Loucy (cell line): ENCODE results near the gene STAB2.

ENCODE experiments used
- H2AFZ ChIP-seq: fragments of 200-600 bp; sonication (generic); 2 replicates; pipeline ENCODE4 v1.6.0; 2016; ENCODE audit warnings: antibody characterized with exemption, mild to moderate bottlenecking, low read length, moderate library complexity
- H3F3A ChIP-seq: fragments of 200-600 bp; 2 replicates; pipeline ENCODE4 v1.6.0; 2016; ENCODE audit warnings: antibody characterized with exemption, low read depth, mild to moderate bottlenecking
- H3K27me3 ChIP-seq: fragments of 200-600 bp; sonication (generic); 2 replicates; pipeline ENCODE4 v1.6.1; 2014; ENCODE audit warnings: low read length, mild to moderate bottlenecking; ENCODE audit not compliant: insufficient read depth, poor library complexity, severe bottlenecking
- H3K36me3 ChIP-seq: fragments of 200-600 bp; sonication (generic); 2 replicates; pipeline ENCODE4 v1.6.1; 2016; ENCODE audit warnings: low read length; ENCODE audit not compliant: insufficient read depth
- H3K4me1 ChIP-seq: fragments of 200-600 bp; sonication (generic); 2 replicates; pipeline ENCODE4 v1.5.1; 2014; ENCODE audit warnings: low read length, mild to moderate bottlenecking; ENCODE audit not compliant: insufficient read depth, poor library complexity, severe bottlenecking
- H3K4me2 ChIP-seq: fragments of 200-600 bp; sonication (generic); 2 replicates; pipeline ENCODE4 v1.6.0; 2014; ENCODE audit warnings: antibody characterized with exemption, low read length, low read depth, mild to moderate bottlenecking; ENCODE audit not compliant: poor library complexity, severe bottlenecking
- H3K4me3 ChIP-seq: fragments of 200-600 bp; sonication (generic); 2 replicates; pipeline ENCODE4 v1.5.1; 2014; ENCODE audit warnings: low read length, mild to moderate bottlenecking, mixed read lengths; ENCODE audit not compliant: poor library complexity, severe bottlenecking
- H3K79me2 ChIP-seq: fragments of 200-600 bp; sonication (generic); 2 replicates; pipeline ENCODE4 v1.6.1; 2014; ENCODE audit warnings: low read length; ENCODE audit not compliant: insufficient read depth
- H3K9ac ChIP-seq: fragments of 200-600 bp; sonication (generic); 2 replicates; pipeline ENCODE4 v1.6.0; 2014; ENCODE audit warnings: mild to moderate bottlenecking, low read depth, low read length, moderate library complexity; ENCODE audit not compliant: poor library complexity, severe bottlenecking
- H3K9me2 ChIP-seq: fragments of 200-600 bp; sonication (generic); replicated peaks from 2 replicates; pipeline ENCODE4 v1.6.1; 2016; ENCODE audit warnings: low read depth, low read length, mixed read lengths
- H3K9me3 ChIP-seq: fragments of 200-600 bp; sonication (generic); 2 replicates; pipeline ENCODE4 v1.6.1; 2014; ENCODE audit warnings: mild to moderate bottlenecking, antibody characterized with exemption, low read length, low read depth; ENCODE audit not compliant: insufficient read depth
- H4K20me1 ChIP-seq: fragments of 200-600 bp; sonication (generic); 2 replicates; pipeline ENCODE4 v1.6.0; 2014; ENCODE audit warnings: antibody characterized with exemption, low read length, mild to moderate bottlenecking; ENCODE audit not compliant: insufficient read depth, poor library complexity, severe bottlenecking
- EZH2phosphoT487 ChIP-seq: fragments of 200-600 bp; IDR thresholded peaks from 2 replicates; pipeline ENCODE4 v1.6.1; 2018; ENCODE audit warnings: antibody characterized with exemption, mild to moderate bottlenecking, moderate library complexity, borderline replicate concordance
- TF ChIP-seq, protein P1 (sequence below): fragments of 200-600 bp; sonication (generic); conservative IDR thresholded peaks from 2 replicates; pipeline ENCODE4 v1.5.1; 2014; ENCODE audit warnings: mild to moderate bottlenecking, antibody characterized with exemption, low read length

Gene STAB2

DNA sequence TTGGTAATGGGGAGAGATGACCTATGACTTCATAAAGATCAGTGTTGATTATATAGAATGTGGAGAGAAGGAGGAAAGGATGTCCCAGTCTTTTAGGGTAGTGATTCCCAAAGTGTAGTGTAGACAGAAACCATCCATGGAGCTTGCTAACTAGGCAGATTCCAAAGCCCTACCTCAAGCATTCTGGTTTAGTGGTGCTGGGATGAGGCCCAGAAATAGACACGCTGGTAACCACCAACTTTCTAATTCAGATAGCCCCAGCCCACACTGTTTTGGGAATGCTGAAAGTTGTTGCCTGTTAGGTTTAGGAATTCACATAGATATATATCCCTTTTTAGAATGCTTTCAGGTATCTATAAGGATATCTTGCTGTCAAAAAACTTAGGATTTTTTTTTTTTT lies 69.2 kb downstream of the STAB2 start:
- Histone ChIP-seq H3K27me3 (no peaks in the 10 kb centered on the region), H3K9ac (no peak overlapping the region), H4K20me1 (no peaks in the 10 kb centered on the region), H3K36me3 (no peaks in the 10 kb centered on the region), H3K4me3 (no peak overlapping the region), H3K79me2 (no peaks in the 10 kb centered on the region), H3K9me2 (no peaks in the 10 kb centered on the region), H2AFZ (no peak overlapping the region), H3K4me2 (no peak overlapping the region), H3F3A (no peaks in the 10 kb centered on the region), H3K4me1 (peaks cover 16% of the 10 kb centered on the region), H3K9me3 (no peaks in the 10 kb centered on the region)
- TF ChIP-seq, protein P1, sequence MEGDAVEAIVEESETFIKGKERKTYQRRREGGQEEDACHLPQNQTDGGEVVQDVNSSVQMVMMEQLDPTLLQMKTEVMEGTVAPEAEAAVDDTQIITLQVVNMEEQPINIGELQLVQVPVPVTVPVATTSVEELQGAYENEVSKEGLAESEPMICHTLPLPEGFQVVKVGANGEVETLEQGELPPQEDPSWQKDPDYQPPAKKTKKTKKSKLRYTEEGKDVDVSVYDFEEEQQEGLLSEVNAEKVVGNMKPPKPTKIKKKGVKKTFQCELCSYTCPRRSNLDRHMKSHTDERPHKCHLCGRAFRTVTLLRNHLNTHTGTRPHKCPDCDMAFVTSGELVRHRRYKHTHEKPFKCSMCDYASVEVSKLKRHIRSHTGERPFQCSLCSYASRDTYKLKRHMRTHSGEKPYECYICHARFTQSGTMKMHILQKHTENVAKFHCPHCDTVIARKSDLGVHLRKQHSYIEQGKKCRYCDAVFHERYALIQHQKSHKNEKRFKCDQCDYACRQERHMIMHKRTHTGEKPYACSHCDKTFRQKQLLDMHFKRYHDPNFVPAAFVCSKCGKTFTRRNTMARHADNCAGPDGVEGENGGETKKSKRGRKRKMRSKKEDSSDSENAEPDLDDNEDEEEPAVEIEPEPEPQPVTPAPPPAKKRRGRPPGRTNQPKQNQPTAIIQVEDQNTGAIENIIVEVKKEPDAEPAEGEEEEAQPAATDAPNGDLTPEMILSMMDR = no peak
- no peak for TF ChIP-seq EZH2phosphoT487

DNA sequence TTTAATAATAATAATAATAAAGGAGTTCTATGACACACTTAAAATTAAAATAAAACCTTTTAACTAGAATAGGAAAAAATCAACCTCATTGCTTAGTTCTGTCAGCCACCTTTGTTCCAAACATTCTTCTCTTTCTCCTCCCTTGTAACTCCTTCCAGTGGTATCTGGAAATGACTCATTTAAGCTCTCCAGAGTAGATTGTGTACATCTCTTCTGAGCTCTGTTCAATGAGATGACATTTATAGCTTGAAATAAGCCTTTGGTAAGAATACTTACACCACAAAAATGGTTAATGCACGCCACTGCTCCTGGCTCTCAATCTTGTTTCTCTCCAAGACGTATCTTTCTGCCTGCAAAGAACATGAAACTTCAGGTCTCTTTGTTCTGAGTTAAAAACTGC lies 70.3 kb downstream of the STAB2 start:
- H3K4me3 ChIP-seq = no peak overlapping the region
- H4K20me1 ChIP-seq = no peaks in the 10 kb centered on the region
- no peaks in the 10 kb centered on the region for H3F3A ChIP-seq
- peak overlapping the region; percentile 55 for H3K4me2 ChIP-seq
- TF ChIP-seq, protein P1 = no peak
- TF ChIP-seq EZH2phosphoT487 = no peak
- peaks cover 16% of the 10 kb centered on the region for H3K4me1 ChIP-seq
- H3K9ac ChIP-seq = no peak overlapping the region
- no peaks in the 10 kb centered on the region for H3K9me2 ChIP-seq
- H3K79me2 ChIP-seq = no peaks in the 10 kb centered on the region
- H3K9me3 ChIP-seq = no peaks in the 10 kb centered on the region
- no peaks in the 10 kb centered on the region for H3K27me3 ChIP-seq
- peak overlapping the region; percentile 67 for H2AFZ ChIP-seq
- H3K36me3 ChIP-seq = no peaks in the 10 kb centered on the region

DNA sequence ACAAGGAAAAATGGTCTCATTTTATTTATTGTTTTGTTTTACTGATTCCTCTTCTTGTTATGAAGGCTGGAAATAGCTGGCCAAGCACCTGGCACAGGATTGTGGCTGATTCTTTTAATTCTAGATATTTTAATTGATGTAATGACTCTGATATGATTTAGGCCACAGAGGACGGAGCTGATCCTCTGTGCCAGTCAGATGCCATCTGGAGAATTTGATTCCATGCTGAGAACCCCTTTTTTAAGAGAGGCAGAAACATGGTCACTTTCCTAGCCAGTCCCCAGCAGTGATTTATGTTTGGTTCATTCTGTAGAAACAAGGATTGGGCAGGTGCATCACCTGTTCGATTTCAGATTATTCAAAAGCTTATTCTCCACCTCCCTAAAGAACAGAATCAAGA lies 77.6 kb downstream of the STAB2 start:
- Histone ChIP-seq H3K79me2 (no peaks in the 10 kb centered on the region), H3K36me3 (no peaks in the 10 kb centered on the region), H3K4me3 (no peak overlapping the region), H4K20me1 (no peaks in the 10 kb centered on the region), H3K9ac (no peak overlapping the region), H3K9me2 (no peaks in the 10 kb centered on the region), H3K4me2 (no peak overlapping the region), H3K4me1 (no peaks in the 10 kb centered on the region), H3K27me3 (no peaks in the 10 kb centered on the region), H3F3A (no peaks in the 10 kb centered on the region), H2AFZ (no peak overlapping the region), H3K9me3 (no peaks in the 10 kb centered on the region)
- no peak for TF ChIP-seq EZH2phosphoT487
- TF ChIP-seq, protein P1 = no peak
